H1 (cell line): ENCODE data around the gene COL11A2. TPM values are rescaled to one million over a fixed set of nuclear protein-coding genes. Genes with fewer than 3 reads are reported as not detected.

Experiments
- ATF2 ChIP-seq: IDR thresholded peaks from 2 replicates; pipeline ENCODE4 v1.6.1; 2012; ENCODE audit warnings: low read length, inconsistent platforms
- CHD7 ChIP-seq: fragments of 300-600 bp; sonication (generic); IDR thresholded peaks from 2 replicates; pipeline ENCODE4 v1.7.1; 2012; ENCODE audit warnings: low read length, moderate library complexity, mild to moderate bottlenecking, inconsistent platforms; ENCODE audit not compliant: insufficient replicate concordance
- NANOG ChIP-seq: IDR thresholded peaks from 2 replicates; pipeline ENCODE4 v1.6.1; 2011; ENCODE audit warnings: low read length, low read depth, mild to moderate bottlenecking, inconsistent platforms; ENCODE audit not compliant: insufficient read depth, poor library complexity, severe bottlenecking
- RNF2 ChIP-seq: fragments of 200-900, 300-1000 bp; sonication (generic); IDR thresholded peaks from 2 replicates; pipeline ENCODE4 v1.7.1; 2016; ENCODE audit warnings: borderline replicate concordance, low read depth, mild to moderate bottlenecking, antibody characterized with exemption, low read length; ENCODE audit not compliant: poor library complexity, severe bottlenecking; ENCODE audit errors: missing control alignments
- SIN3A ChIP-seq, 2 experiments: IDR thresholded peaks in 1 of 2; conservative IDR thresholded peaks in 1 of 2; 2 replicates each; pipeline ENCODE4 v1.6.1; 2011 to 2012; ENCODE audit warnings: low read length in 2 of 2, improper control_type of control experiment in 1 of 2, low read depth in 1 of 2, mild to moderate bottlenecking in 1 of 2
- SIRT6 ChIP-seq: IDR thresholded peaks from one replicate; pipeline ENCODE4 v1.7.1; 2012; ENCODE audit warnings: low read length, inconsistent platforms
- polyA plus RNA-seq, 7 experiments: library from polyadenylated mRNA; depleted of rRNA in 3 of 7; stranded (reverse) in 5 of 7; unstranded in 2 of 7; fragments of >200 nt in 5 of 7; fragments of 200-250 nt in 2 of 7; gene quantifications; 1 replicate in 5 of 7; 2 replicates in 1 of 7; 4 replicates in 1 of 7; pipeline versions ENCODE4 v1.2.1 to v1.2.3, GENCODE V29; 2011 to 2013; ENCODE audit warnings: missing spikeins in 2 of 7, mixed read lengths in 2 of 7
- total RNA-seq: library from RNA; stranded (reverse); fragmentation: NEBNext Ultra II Directional; extraction: Animal tissue kit (Norgen Biotek cat#: 25700); gene quantifications from 2 replicates; pipeline ENCODE4 v1.2.1, GENCODE V29; 2021

COL11A2 gene
- total and polyA plus RNA-seq, 2 of the 8 experiments (the other 6 are each of a cell fraction or from before 2014, with no cell fraction given) = 2.8 to 3.8 TPM

GRCh38 chr6:33170176-33171015 lies 21.9 kb downstream of the COL11A2 start (continued):
- no peak for TF ChIP-seq CHD7
- TF ChIP-seq RNF2 = no peak
- TF ChIP-seq SIRT6 = no peak
- TF ChIP-seq NANOG = no peak
- no peak for TF ChIP-seq ATF2
- TF ChIP-seq SIN3A (conservative IDR thresholded peaks at IDR 0.05 in 1 of 2, IDR thresholded peaks at IDR 0.05 in 1 of 2; ENCODE audit: low read depth in 1 of 2, low read length in 2 of 2) = no peak
